ENCODE results near the gene PRX. TPM values are rescaled to one million over a fixed set of nuclear protein-coding genes. Genes with fewer than 3 reads are reported as not detected.
"Not testable (repeated sequence)": the region's sequence is repeated elsewhere in the genome, so short reads cannot be mapped to it uniquely, and the experiment has no call there.

PRX gene
- total and polyA plus RNA-seq, 2 donors from 2014 or later = 4.5 to 12.6 TPM

GRCh38 chr19:40438284-40438683 is 25.1 kb upstream of the PRX start:
- FAIRE-seq = no peak
- Histone ChIP-seq H3K9ac (ENCODE audit: low read length in 3 of 3) (no peak overlapping the region), H3K27me3 (ENCODE audit: control insufficient read depth, insufficient read depth, low read length) (no peaks in the 10 kb centered on the region), H3K27ac (ENCODE audit: low read depth in 2 of 2, low read length in 2 of 2) (no peak overlapping the region), H3K36me3 (ENCODE audit: control insufficient read depth in 2 of 3, insufficient read depth in 3 of 3, low read length in 3 of 3) (peaks cover 5 to 18% (median 5%) of the 10 kb centered on the region in 3 donors), H3K4me3 (ENCODE audit: low read length in 3 of 3) (no peak overlapping the region), H3K4me1 (ENCODE audit: control insufficient read depth in 2 of 3, insufficient read depth in 2 of 3, low read depth in 1 of 3, low read length in 3 of 3) (peaks cover 4 to 8% (median 7%) of the 10 kb centered on the region in 3 donors), H3K9me3 (ENCODE audit: control insufficient read depth in 2 of 3, insufficient read depth in 1 of 3, low read length in 3 of 3) (no peaks in the 10 kb centered on the region)
- TF ChIP-seq CTCF (IDR thresholded peaks at IDR 0.05; ENCODE audit: borderline replicate concordance, extremely low read depth, insufficient read depth) = no peak
- intact Hi-C loops (cut with DNase I) = no loop called here
- no peak for DNase-seq

GRCh38 chr19:40433391-40434216 is 20.4 kb upstream of the PRX start:
- intact Hi-C loops (cut with DNase I) = no loop called here
- peak overlapping the region; percentile 71 to 73 (median 73) for H3K4me3 ChIP-seq (ENCODE audit: low read length in 3 of 3)
- FAIRE-seq (no peak), DNase-seq (peak; percentile 93 to 98 (median 96))
- peak overlapping the region; percentile 61 to 98 (median 88) for H3K9ac ChIP-seq (ENCODE audit: low read length in 3 of 3)
- H3K27me3 ChIP-seq (ENCODE audit: control insufficient read depth, insufficient read depth, low read length) = no peaks in the 10 kb centered on the region
- peaks cover 0 to 7% (median 5%) of the 10 kb centered on the region in 3 donors for H3K4me1 ChIP-seq (ENCODE audit: control insufficient read depth in 2 of 3, insufficient read depth in 2 of 3, low read depth in 1 of 3, low read length in 3 of 3)
- H3K36me3 ChIP-seq (ENCODE audit: control insufficient read depth in 2 of 3, insufficient read depth in 3 of 3, low read length in 3 of 3) = no peaks in the 10 kb centered on the region
- H3K27ac ChIP-seq (ENCODE audit: low read depth in 2 of 2, low read length in 2 of 2) = peak overlapping the region; percentile 98
- no peaks in the 10 kb centered on the region for H3K9me3 ChIP-seq (ENCODE audit: control insufficient read depth in 2 of 3, insufficient read depth in 1 of 3, low read length in 3 of 3)
- TF ChIP-seq CTCF (IDR thresholded peaks at IDR 0.05; ENCODE audit: borderline replicate concordance, extremely low read depth, insufficient read depth) = peak; percentile 0

GRCh38 chr19:40432760-40433159 is 19.6 kb upstream of the PRX start:
- H3K36me3 ChIP-seq (ENCODE audit: control insufficient read depth in 2 of 3, insufficient read depth in 3 of 3, low read length in 3 of 3); FAIRE-seq; H3K27me3 ChIP-seq (ENCODE audit: control insufficient read depth, insufficient read depth, low read length); intact Hi-C loops (cut with DNase I); H3K4me1 ChIP-seq (ENCODE audit: control insufficient read depth in 2 of 3, insufficient read depth in 2 of 3, low read depth in 1 of 3, low read length in 3 of 3); H3K9me3 ChIP-seq (ENCODE audit: control insufficient read depth in 2 of 3, insufficient read depth in 1 of 3, low read length in 3 of 3): not testable (repeated sequence)
- peak overlapping the region; percentile 98 for H3K27ac ChIP-seq (ENCODE audit: low read depth in 2 of 2, low read length in 2 of 2)
- H3K4me3 ChIP-seq (ENCODE audit: low read length in 3 of 3) = peak overlapping the region; percentile 71 to 73 (median 73)
- peak overlapping the region; percentile 61 to 98 (median 88) for H3K9ac ChIP-seq (ENCODE audit: low read length in 3 of 3)
- peak in 1 of 5 donors; percentile 50 for DNase-seq

- DNase-seq = no peak
- Histone ChIP-seq H3K36me3 (ENCODE audit: control insufficient read depth in 2 of 3, insufficient read depth in 3 of 3, low read length in 3 of 3) (no peaks in the 10 kb centered on the region), H3K9ac (ENCODE audit: low read length in 3 of 3) (no peak overlapping the region), H3K4me3 (ENCODE audit: low read length in 3 of 3) (no peak overlapping the region), H3K27me3 (ENCODE audit: control insufficient read depth, insufficient read depth, low read length) (no peaks in the 10 kb centered on the region), H3K9me3 (ENCODE audit: control insufficient read depth in 2 of 3, insufficient read depth in 1 of 3, low read length in 3 of 3) (no peaks in the 10 kb centered on the region), H3K27ac (ENCODE audit: low read depth in 2 of 2, low read length in 2 of 2) (no peak overlapping the region), H3K4me1 (ENCODE audit: control insufficient read depth in 2 of 3, insufficient read depth in 2 of 3, low read depth in 1 of 3, low read length in 3 of 3) (peaks cover 0 to 7% (median 5%) of the 10 kb centered on the region in 3 donors)
- intact Hi-C loops (cut with DNase I) = no loop called here
- TF ChIP-seq CTCF (IDR thresholded peaks at IDR 0.05; ENCODE audit: borderline replicate concordance, extremely low read depth, insufficient read depth) = no peak
- FAIRE-seq = no peak
Measured at GRCh38 chr19:40431698-40432097, 18.5 kb upstream of the PRX start.

- H3K4me1 ChIP-seq (ENCODE audit: control insufficient read depth in 2 of 3, insufficient read depth in 2 of 3, low read depth in 1 of 3, low read length in 3 of 3); H3K27ac ChIP-seq (ENCODE audit: low read depth in 2 of 2, low read length in 2 of 2); intact Hi-C loops (cut with DNase I); DNase-seq; H3K27me3 ChIP-seq (ENCODE audit: control insufficient read depth, insufficient read depth, low read length); FAIRE-seq; H3K4me3 ChIP-seq (ENCODE audit: low read length in 3 of 3); H3K9me3 ChIP-seq (ENCODE audit: control insufficient read depth in 2 of 3, insufficient read depth in 1 of 3, low read length in 3 of 3); H3K36me3 ChIP-seq (ENCODE audit: control insufficient read depth in 2 of 3, insufficient read depth in 3 of 3, low read length in 3 of 3); H3K9ac ChIP-seq (ENCODE audit: low read length in 3 of 3): not testable (repeated sequence)
Measured at GRCh38 chr19:40430242-40430641, 17.1 kb upstream of the PRX start.

GRCh38 chr19:40428197-40428596 is 15.0 kb upstream of the PRX start:
- H3K9ac ChIP-seq (ENCODE audit: low read length in 3 of 3); H3K27ac ChIP-seq (ENCODE audit: low read depth in 2 of 2, low read length in 2 of 2); FAIRE-seq; H3K9me3 ChIP-seq (ENCODE audit: control insufficient read depth in 2 of 3, insufficient read depth in 1 of 3, low read length in 3 of 3); H3K27me3 ChIP-seq (ENCODE audit: control insufficient read depth, insufficient read depth, low read length); DNase-seq; H3K36me3 ChIP-seq (ENCODE audit: control insufficient read depth in 2 of 3, insufficient read depth in 3 of 3, low read length in 3 of 3); H3K4me1 ChIP-seq (ENCODE audit: control insufficient read depth in 2 of 3, insufficient read depth in 2 of 3, low read depth in 1 of 3, low read length in 3 of 3); intact Hi-C loops (cut with DNase I); H3K4me3 ChIP-seq (ENCODE audit: low read length in 3 of 3): not testable (repeated sequence)
